ENCODE measurements around the gene AGBL1. TPM values are rescaled to one million over a fixed set of nuclear protein-coding genes. Genes with fewer than 3 reads are reported as not detected.
A peak's percentile ranks its signal among the peaks of the same experiment; 100 is the strongest.

AGBL1 gene
- total RNA-seq, 2 experiments from 2014 or later, result 0.10 TPM

DNA sequence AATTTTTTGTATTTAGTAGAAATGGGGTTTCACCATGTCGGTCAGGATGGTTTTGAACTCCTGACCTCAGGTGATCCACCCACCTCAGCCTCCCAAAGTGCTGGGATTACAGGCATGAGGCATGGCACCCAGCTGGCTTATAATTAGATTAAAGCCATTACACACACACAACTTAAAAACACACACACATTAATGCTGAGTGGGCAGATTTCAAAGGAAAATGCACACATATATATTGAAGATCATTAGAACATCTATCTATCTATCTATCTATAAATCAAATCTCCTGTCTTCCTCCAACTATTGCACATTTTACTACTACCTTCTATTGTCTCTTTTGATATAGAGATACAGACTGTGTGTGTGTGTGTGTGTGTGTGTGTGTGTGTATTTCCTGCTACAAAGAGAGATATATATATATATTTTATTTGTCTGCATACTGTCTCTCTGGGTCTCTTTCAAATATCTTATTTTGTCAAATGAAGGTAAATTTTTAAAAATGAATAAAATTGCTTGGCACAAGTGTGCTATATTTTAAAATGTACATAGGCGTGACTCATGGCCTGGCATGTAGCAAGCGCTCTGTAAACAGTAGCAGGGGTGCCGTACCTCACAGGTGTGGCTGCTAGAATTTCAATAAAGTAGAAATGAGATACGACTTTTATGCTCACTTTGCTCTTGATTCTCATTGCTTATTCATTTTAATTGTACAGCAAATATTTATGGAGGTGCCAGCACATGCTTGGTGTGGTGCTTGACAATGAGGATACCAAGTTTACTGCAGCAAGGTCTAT lies 655.8 kb downstream of the AGBL1 start:
- CTCF ChIA-PET, result interaction anchor here (1.4 kb wide), 1 partner anchor 111 kb away, joined by 4 read pairs; no protein-coding TSS in a partner anchor
- POLR2A ChIA-PET, result no interaction called here
- H3K27ac Mint-ChIP-seq, result no peak overlapping the region
- peaks cover 6% of the 10 kb centered on the region for H3K9me3 Mint-ChIP-seq
- peaks cover 5% of the 10 kb centered on the region for H3K4me1 Mint-ChIP-seq (ENCODE audit: low read depth)
- peaks cover 3% of the 10 kb centered on the region for H3K36me3 Mint-ChIP-seq
- intact Hi-C loops (cut with micrococcal nuclease), result no loop called here
- no peak overlapping the region for H3K4me3 Mint-ChIP-seq
- H3K27me3 Mint-ChIP-seq, result no peaks in the 10 kb centered on the region
- DNase-seq, result no peak

DNA sequence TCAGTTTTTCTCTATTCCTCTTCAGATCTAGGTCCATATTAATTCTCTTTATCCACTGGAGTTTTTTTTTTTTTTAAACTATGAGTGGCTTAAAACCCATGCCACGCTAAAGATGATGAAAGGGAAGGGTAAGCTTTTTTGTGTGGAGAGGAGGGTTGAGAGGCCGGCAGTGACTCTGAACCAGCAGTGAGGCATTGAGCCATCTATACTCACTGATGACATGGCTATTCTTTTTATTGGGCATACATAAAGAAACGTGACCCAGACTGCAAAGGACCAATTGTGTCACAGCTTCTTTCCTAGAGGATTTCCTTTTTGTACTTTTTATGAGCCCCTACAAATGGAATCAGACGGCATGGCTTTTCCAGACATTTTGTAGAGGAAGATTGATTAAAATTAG lies 662.2 kb downstream of the AGBL1 start:
- intact Hi-C loops (cut with micrococcal nuclease), result loop anchor here (5.0 to 10.0 kb wide), 3 partner anchors 87 to 875 kb away; no protein-coding TSS in a partner anchor
- no peak for DNase-seq
- H3K9me3 Mint-ChIP-seq, result peaks cover 6% of the 10 kb centered on the region

DNA sequence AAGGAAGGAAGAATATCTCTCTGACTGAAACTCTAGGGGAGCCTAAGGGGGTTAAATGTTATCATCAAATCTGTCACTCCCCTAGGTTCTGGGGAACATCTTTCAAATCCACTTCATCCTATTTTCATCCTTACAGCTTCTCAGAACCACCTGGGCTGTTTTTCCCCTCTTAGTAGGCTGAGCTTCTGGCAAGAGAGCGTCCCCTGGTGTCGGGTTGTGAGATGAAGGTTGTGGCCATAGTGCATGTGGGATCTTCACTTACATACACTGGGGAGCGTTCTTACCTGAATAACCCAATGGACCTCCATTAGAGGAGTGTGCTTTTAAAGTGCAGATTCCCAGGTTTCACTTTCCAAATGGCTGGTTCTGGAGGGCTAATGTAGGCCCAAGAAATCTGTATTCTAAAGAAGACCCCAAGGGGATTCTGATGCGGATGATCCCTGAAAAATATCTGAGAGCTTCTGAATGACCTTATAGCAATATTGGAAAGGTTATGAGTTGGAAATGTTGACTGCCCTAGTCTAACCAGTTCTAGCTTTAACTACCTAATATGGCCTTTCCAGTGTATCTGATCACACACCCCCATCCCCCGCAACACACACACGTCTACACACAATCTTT lies 663.7 kb downstream of the AGBL1 start:
- Mint-ChIP-seq H3K4me1 (ENCODE audit: low read depth) (peaks cover 2% of the 10 kb centered on the region), H3K27ac (no peak overlapping the region), H3K36me3 (peaks cover 2% of the 10 kb centered on the region), H3K4me3 (no peak overlapping the region), H3K9me3 (peaks cover 5% of the 10 kb centered on the region), H3K27me3 (no peaks in the 10 kb centered on the region)
- POLR2A ChIA-PET, result interaction anchor here (1.2 kb wide), 1 partner anchor 119 kb away, joined by 3 read pairs; no protein-coding TSS in a partner anchor
- CTCF ChIA-PET, result interaction anchor here (0.6 to 6.7 kb wide), 26 partner anchors 11 to 1033 kb away, joined by 3 to 118 read pairs (median 4); no protein-coding TSS in a partner anchor
- DNase-seq, result peak; percentile 75
- intact Hi-C loops (cut with micrococcal nuclease), result loop anchor here (1.0 to 10.0 kb wide), 4 partner anchors 89 to 876 kb away; no protein-coding TSS in a partner anchor

More for the DNA sequence above, 662.2 kb downstream of the AGBL1 start:
- no peaks in the 10 kb centered on the region for H3K27me3 Mint-ChIP-seq
- H3K4me3 Mint-ChIP-seq, result no peak overlapping the region
- no peak overlapping the region for H3K27ac Mint-ChIP-seq
- POLR2A ChIA-PET, result no interaction called here
- peaks cover 3% of the 10 kb centered on the region for H3K36me3 Mint-ChIP-seq
- H3K4me1 Mint-ChIP-seq (ENCODE audit: low read depth), result peaks cover 4% of the 10 kb centered on the region
- CTCF ChIA-PET, result interaction anchor here (0.7 to 6.7 kb wide), 6 partner anchors 9 to 569 kb away, joined by 3 to 118 read pairs (median 6); no protein-coding TSS in a partner anchor

DNA sequence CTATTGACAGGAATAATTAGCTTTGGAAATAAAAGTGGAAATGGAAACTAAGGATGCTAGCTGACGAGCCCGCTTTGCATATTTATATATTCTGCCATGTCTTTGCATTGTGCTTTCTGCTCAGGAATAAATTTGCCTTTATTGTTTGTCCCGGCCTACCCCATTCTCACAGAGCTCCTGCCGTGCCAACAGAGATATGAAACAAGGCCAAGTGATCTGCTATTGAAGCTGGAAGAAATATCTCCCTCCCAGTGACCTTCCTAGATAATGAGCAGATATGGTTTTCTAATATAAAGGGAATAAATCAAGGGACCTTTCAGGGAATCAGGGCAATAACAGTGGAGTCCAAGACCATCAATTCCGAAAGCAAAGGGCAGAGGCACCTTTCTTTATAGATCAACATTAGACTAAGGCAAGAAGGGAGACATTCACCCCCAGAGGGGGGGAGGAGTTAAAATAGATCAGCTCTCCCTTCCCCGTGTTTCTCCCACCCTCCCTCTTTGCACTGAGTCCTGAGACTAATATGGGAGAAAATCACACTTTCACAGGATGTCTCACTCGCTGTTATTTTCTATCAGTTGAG lies 664.6 kb downstream of the AGBL1 start:
- intact Hi-C loops (cut with micrococcal nuclease), result loop anchor here (5.0 to 10.0 kb wide), 3 partner anchors 89 to 877 kb away; no protein-coding TSS in a partner anchor
- POLR2A ChIA-PET, result no interaction called here

DNA sequence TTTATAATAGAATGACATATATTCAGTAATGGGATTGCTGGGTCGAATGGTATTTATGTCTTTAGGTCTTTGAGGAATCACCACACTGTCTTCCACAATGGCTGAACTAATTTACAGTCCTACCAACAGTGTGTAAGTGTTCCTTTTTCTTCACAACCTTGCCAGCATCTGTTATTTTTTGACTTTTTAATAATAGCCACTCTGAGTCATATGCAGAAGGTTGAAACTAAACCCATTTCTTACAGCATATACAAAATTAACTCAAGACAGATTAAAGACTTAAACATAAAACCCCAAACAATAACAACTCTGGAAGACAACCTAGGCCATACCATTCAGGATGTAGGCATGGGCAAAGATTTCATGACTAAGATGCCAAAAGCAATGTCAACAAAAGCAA lies 671.4 kb downstream of the AGBL1 start:
- ChIA-PET CTCF (no interaction called here), POLR2A (no interaction called here)
- H3K27ac Mint-ChIP-seq, result no peak overlapping the region

More for the DNA sequence above, 664.6 kb downstream of the AGBL1 start:
- DNase-seq, result no peak
- H3K4me3 Mint-ChIP-seq, result no peak overlapping the region
- H3K27ac Mint-ChIP-seq, result no peak overlapping the region
- no peaks in the 10 kb centered on the region for H3K27me3 Mint-ChIP-seq
- H3K36me3 Mint-ChIP-seq, result no peaks in the 10 kb centered on the region
- H3K9me3 Mint-ChIP-seq, result peaks cover 3% of the 10 kb centered on the region
- H3K4me1 Mint-ChIP-seq (ENCODE audit: low read depth), result peaks cover 2% of the 10 kb centered on the region
- CTCF ChIA-PET, result interaction anchor here (0.6 to 6.7 kb wide), 16 partner anchors 11 to 1034 kb away, joined by 3 to 118 read pairs (median 4); no protein-coding TSS in a partner anchor

DNA sequence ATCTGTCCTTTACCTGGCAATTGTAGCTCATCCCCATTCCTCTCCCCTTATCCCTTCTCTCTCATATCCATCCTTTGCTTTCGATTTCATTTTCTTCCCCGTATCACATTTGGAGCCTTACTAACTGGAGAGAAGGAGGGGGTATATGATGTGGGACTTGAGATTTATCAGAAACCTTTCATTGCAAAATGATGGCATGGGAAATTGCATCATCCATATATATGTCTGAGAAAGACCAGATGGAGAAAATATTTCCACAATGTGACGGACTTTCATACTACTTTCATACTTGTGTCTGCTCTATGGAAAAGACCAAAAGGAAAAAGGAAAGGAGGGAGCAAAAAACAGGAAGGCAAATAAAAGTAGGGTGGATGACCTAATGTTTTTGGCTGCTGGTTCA lies 675.2 kb downstream of the AGBL1 start:
- no peak overlapping the region for H3K4me3 Mint-ChIP-seq
- H3K4me1 Mint-ChIP-seq (ENCODE audit: low read depth), result no peaks in the 10 kb centered on the region
- POLR2A ChIA-PET, result no interaction called here

More for the DNA sequence above, 671.4 kb downstream of the AGBL1 start:
- Mint-ChIP-seq H3K36me3 (no peaks in the 10 kb centered on the region), H3K4me3 (no peak overlapping the region), H3K9me3 (peaks cover 3% of the 10 kb centered on the region), H3K4me1 (ENCODE audit: low read depth) (no peaks in the 10 kb centered on the region), H3K27me3 (peaks cover 7% of the 10 kb centered on the region)
- intact Hi-C loops (cut with micrococcal nuclease), result no loop called here
- DNase-seq, result no peak

DNA sequence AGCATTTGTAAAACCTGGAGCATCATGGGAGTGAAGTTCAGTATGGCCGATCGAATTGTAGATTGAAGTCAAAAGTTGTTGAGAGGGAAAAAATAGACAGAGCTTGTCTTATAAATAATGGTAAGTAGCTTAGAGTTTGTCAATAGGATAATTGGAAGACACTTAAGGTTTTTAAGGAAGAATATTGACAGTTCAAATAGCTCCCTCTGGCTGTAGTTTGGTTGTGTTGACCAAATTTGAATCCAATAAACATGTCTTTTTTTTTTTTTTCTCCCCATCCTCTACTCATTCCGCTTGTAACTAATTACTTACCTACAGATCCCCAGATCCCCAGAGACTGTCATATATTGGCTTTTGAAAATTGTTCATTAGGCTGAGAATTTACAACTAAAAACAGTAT lies 677.0 kb downstream of the AGBL1 start:
- ChIA-PET POLR2A (no interaction called here), CTCF (interaction anchor here (1.0 to 2.6 kb wide), 2 partner anchors 13 to 132 kb away, joined by 5 to 11 read pairs; no protein-coding TSS in a partner anchor)
- Mint-ChIP-seq H3K27ac (no peak overlapping the region), H3K4me1 (ENCODE audit: low read depth) (no peaks in the 10 kb centered on the region), H3K9me3 (no peaks in the 10 kb centered on the region), H3K4me3 (no peak overlapping the region), H3K27me3 (peaks cover 19% of the 10 kb centered on the region), H3K36me3 (no peaks in the 10 kb centered on the region)
- intact Hi-C loops (cut with micrococcal nuclease), result no loop called here
- DNase-seq, result no peak

More for the DNA sequence above, 675.2 kb downstream of the AGBL1 start:
- CTCF ChIA-PET, result interaction anchor here (2.6 kb wide), 1 partner anchor 12 kb away, joined by 11 read pairs; no protein-coding TSS in a partner anchor
- Mint-ChIP-seq H3K27me3 (peaks cover 17% of the 10 kb centered on the region), H3K36me3 (no peaks in the 10 kb centered on the region), H3K27ac (no peak overlapping the region), H3K9me3 (no peaks in the 10 kb centered on the region)
- intact Hi-C loops (cut with micrococcal nuclease), result no loop called here
- no peak for DNase-seq

DNA sequence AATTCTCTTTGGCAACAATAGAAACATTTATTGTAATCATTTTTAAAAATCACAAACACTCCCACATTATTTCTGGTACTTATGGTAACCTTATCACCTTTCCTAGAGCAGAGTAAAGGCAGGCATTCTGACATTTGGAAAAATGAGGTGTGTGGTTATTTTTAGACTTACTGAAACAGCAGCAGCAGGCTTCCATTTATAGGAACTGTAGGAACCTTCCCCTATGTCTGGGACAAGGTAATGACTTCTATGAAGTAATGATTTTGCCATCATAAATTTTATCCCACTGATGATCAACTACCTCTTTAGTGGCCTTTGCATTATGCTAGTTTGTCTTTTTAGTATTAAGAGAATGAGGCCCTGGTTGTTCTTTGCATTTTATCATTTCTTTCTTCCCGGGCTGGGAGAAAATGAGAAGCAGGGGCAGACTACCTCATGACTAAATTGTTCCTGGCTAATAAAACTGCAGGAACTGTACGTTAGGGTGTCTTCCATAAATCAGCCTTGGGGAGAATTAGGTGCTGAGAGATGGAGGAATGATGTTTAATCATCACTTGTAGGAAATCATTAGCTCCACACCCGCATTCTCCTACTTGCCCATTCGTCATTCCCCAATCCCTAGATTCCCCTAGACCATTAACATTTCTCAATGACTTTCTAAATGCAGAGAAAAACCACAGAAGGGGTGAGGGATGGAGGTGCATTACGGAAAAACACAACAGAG lies 680.3 kb downstream of the AGBL1 start:
- POLR2A ChIA-PET, result no interaction called here
- no peak overlapping the region for H3K27ac Mint-ChIP-seq
- H3K4me1 Mint-ChIP-seq (ENCODE audit: low read depth), result no peaks in the 10 kb centered on the region
- no peaks in the 10 kb centered on the region for H3K36me3 Mint-ChIP-seq
- H3K9me3 Mint-ChIP-seq, result no peaks in the 10 kb centered on the region
- H3K27me3 Mint-ChIP-seq, result peaks cover 12% of the 10 kb centered on the region
- H3K4me3 Mint-ChIP-seq, result no peak overlapping the region
- CTCF ChIA-PET, result interaction anchor here (1.4 kb wide), 1 partner anchor 17 kb away, joined by 4 read pairs; no protein-coding TSS in a partner anchor
- no peak for DNase-seq
- intact Hi-C loops (cut with micrococcal nuclease), result no loop called here

DNA sequence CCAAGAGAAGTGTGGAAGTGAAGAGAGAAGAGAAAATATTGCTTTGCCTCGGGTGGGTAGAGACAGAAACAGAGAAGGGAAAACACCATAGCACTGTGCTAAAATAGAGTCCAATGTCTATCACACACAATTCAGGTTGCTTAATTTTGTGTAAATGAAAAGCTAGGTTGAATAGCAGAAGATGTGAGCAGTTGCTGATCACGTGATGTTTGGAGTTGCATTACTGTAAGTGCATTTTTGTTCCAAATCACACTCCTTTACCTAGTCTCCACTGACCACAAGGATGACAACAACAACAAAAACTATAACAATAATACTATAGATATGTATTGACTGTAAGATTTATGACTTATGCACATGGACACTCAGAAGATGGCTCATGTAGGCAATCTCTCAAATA lies 683.2 kb downstream of the AGBL1 start:
- Mint-ChIP-seq H3K27me3 (peaks cover 8% of the 10 kb centered on the region), H3K4me1 (ENCODE audit: low read depth) (no peaks in the 10 kb centered on the region), H3K4me3 (no peak overlapping the region), H3K27ac (no peak overlapping the region), H3K9me3 (no peaks in the 10 kb centered on the region), H3K36me3 (no peaks in the 10 kb centered on the region)
- ChIA-PET POLR2A (no interaction called here), CTCF (interaction anchor here (1.0 kb wide), 1 partner anchor 30 kb away, joined by 3 read pairs; no protein-coding TSS in a partner anchor)
- intact Hi-C loops (cut with micrococcal nuclease), result no loop called here
- DNase-seq, result no peak

DNA sequence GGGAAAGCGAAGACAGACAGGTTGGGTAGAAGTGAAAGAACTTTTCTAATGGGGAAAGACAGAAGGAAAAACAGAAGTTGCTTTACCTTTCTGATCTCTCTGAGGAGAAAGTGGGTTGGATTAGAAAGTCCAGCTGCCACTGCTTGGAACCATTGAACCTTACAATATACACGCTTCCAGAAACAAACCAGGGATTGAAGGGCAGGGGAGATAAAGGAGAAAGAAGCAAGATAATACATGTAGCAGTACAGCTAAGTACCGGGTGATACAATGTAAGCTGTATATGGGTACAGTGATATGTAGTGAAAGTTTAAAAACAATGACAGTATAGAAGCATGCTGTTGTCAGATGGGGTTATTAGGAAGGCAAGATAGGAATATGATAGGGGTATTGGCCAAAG lies 684.4 kb downstream of the AGBL1 start:
- POLR2A ChIA-PET, result no interaction called here
- no peaks in the 10 kb centered on the region for H3K36me3 Mint-ChIP-seq

DNA sequence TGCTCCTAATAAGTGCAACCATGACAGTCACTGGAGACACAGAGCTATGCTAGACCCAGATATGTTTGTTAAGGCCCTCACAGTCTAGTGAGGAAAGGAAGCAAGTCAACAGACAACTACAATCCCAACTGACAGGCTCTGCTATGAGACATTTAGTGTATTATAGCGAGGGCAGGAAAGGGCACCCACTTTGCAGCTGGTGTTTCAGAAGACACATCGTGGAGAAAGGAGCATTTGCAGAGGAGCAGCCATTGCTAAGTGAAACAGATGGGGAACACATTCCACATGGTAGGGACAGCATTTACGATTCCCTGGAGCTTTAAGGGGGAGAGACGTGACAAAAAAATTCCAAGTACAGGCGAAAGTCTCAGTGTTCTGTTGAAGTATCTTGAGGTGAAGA lies 685.6 kb downstream of the AGBL1 start:
- ChIA-PET POLR2A (no interaction called here), CTCF (interaction anchor here (1.6 kb wide), 1 partner anchor 22 kb away, joined by 3 read pairs; no protein-coding TSS in a partner anchor)
- no peak for DNase-seq
- no peak overlapping the region for H3K27ac Mint-ChIP-seq
- H3K27me3 Mint-ChIP-seq, result peaks cover 2% of the 10 kb centered on the region
- H3K9me3 Mint-ChIP-seq, result no peaks in the 10 kb centered on the region
- intact Hi-C loops (cut with micrococcal nuclease), result no loop called here
- no peaks in the 10 kb centered on the region for H3K4me1 Mint-ChIP-seq (ENCODE audit: low read depth)
- no peaks in the 10 kb centered on the region for H3K36me3 Mint-ChIP-seq
- H3K4me3 Mint-ChIP-seq, result no peak overlapping the region

More for the DNA sequence above, 684.4 kb downstream of the AGBL1 start:
- no peak for DNase-seq
- H3K27ac Mint-ChIP-seq, result no peak overlapping the region
- CTCF ChIA-PET, result interaction anchor here (0.5 to 1.0 kb wide), 2 partner anchors 31 to 139 kb away, joined by 3 read pairs; no protein-coding TSS in a partner anchor
- no peaks in the 10 kb centered on the region for H3K9me3 Mint-ChIP-seq
- intact Hi-C loops (cut with micrococcal nuclease), result no loop called here
- H3K4me1 Mint-ChIP-seq (ENCODE audit: low read depth), result no peaks in the 10 kb centered on the region
- peaks cover 5% of the 10 kb centered on the region for H3K27me3 Mint-ChIP-seq
- no peak overlapping the region for H3K4me3 Mint-ChIP-seq
